DMS53 treated with DMSO at 0.1 percent for 48 hours (cell line): Measurements from ENCODE around the gene LTB4R2.
"Not testable (repeated sequence)": the region's sequence is repeated elsewhere in the genome, so short reads cannot be mapped to it uniquely, and the experiment has no call there.

ENCODE experiments used
- DNase-seq: peaks from one replicate; lab custom pipeline; 2025; ENCODE audit not compliant: unreplicated experiment; lab: John Stamatoyannopoulos, UW

LTB4R2 gene

GRCh38 chr14:24338843-24339242 is 28.9 kb downstream of the LTB4R2 start:
- DNase-seq: no peak

GRCh38 chr14:24339284-24340151 is 29.6 kb downstream of the LTB4R2 start, which contains the start of gene RIPK3:
Gene RIPK3, minus strand, starts transcription at chr14:24339991. Its CDS starts 165 bp downstream, at chr14:24339826.
- peak; percentile 71 for DNase-seq

- DNase-seq: no peak
Observed at GRCh38 chr14:24340606-24341005, 30.7 kb downstream of the LTB4R2 start.

GRCh38 chr14:24342889-24343288 is 32.9 kb downstream of the LTB4R2 start:
- no peak for DNase-seq

GRCh38 chr14:24343795-24344660 is 34.1 kb downstream of the LTB4R2 start:
- DNase-seq: no peak

- DNase-seq: no peak
Observed at GRCh38 chr14:24347134-24347533, 37.2 kb downstream of the LTB4R2 start.

GRCh38 chr14:24348186-24348585 is 38.2 kb downstream of the LTB4R2 start:
- no peak for DNase-seq

- DNase-seq: no peak
Observed at GRCh38 chr14:24349742-24350141, 39.8 kb downstream of the LTB4R2 start.

- DNase-seq: no peak
Observed at GRCh38 chr14:24351517-24351916, 41.6 kb downstream of the LTB4R2 start.

GRCh38 chr14:24353559-24354481 is 43.9 kb downstream of the LTB4R2 start:
- peak; percentile 82 for DNase-seq

GRCh38 chr14:24354482-24354825 is 44.5 kb downstream of the LTB4R2 start:
- DNase-seq: not testable (repeated sequence)

- DNase-seq: no peak
Observed at GRCh38 chr14:24355009-24355408, 45.1 kb downstream of the LTB4R2 start.

GRCh38 chr14:24356208-24356607 is 46.3 kb downstream of the LTB4R2 start:
- no peak for DNase-seq

- DNase-seq: no peak
Observed at GRCh38 chr14:24360281-24360680, 50.3 kb downstream of the LTB4R2 start.

- DNase-seq: no peak
Observed at GRCh38 chr14:24361326-24361725, 51.4 kb downstream of the LTB4R2 start.
